ENCODE results near the gene ILK.

The ILK gene

DNA sequence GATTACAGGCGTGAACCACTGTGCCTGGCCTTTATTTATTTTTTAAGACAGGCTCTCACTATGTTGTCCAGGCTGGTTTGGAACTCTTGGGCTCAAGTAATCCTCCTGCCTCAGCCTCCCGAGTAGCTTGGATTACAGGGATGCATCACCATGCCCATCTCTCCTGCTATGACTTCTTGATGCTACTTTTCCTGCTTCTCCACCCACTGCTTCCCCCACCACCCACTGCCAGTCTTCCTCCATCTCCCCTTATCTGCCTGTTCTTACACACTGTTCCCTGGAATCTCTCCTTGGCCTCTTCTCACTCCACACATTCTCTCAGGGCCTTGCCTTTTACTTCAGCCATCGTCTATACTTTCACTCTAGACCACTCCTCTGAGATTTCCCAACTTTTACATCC, 32.9 kb downstream of the ILK start:
- DNase-seq (ENCODE audit: low read depth in 2 of 2) = no peak

GRCh38 chr11:6637871-6638270, 34.3 kb downstream of the ILK start:
- DNase-seq (ENCODE audit: low read depth in 2 of 2) = no peak

GRCh38 chr11:6638429-6638828, 34.9 kb downstream of the ILK start:
- DNase-seq (ENCODE audit: low read depth in 2 of 2) = no peak

DNA sequence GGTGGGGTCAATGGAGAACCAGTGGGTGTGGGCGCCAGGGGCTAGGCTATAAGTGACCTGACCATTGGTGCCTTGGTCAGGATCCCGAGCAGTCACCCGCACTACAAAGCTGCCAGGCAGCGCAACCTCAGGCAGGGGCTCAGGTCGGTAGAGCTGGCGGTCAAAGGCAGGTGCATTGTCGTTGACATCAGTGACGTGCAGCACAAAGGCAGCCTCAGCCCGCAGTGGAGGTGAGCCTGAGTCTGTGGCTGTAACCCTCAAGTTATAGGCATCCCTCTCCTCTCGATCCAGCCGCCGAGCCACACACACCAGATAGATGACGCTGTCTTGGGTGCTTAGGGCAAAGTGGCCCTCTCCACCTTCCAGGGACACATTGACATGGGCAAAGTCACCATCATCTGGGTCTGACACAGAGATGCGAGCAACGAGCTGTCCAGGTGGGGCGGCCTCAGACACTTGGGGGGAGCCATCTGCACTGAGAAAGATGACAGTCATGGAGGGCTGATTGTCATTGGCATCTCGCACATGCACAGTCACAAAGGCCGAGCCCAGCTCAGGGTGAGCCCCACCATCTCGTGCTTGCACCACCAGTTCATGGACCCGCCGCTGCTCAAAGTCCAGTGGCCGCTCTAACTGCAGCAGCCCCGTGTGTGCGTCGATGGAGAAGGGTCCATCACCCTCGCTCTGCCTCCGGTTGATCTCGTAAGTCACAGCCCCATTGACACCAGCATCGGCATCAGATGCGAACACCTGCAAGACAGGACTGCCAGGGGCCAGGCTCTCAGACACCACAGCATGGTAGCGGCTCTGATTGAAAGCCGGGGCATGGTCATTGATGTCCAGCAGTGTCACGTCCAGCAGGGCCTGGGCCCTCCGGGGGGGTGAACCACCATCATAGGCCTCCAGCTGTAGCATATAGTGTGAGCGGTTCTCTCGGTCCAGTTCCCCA, 36.7 kb downstream of the ILK start:
- no peak for DNase-seq (ENCODE audit: low read depth in 2 of 2)

GRCh38 chr11:6640985-6641701, 37.6 kb downstream of the ILK start:
- no peak for DNase-seq (ENCODE audit: low read depth in 2 of 2)

- DNase-seq (ENCODE audit: low read depth in 2 of 2) = no peak
Measured at GRCh38 chr11:6642957-6643356, 39.4 kb downstream of the ILK start.

DNA sequence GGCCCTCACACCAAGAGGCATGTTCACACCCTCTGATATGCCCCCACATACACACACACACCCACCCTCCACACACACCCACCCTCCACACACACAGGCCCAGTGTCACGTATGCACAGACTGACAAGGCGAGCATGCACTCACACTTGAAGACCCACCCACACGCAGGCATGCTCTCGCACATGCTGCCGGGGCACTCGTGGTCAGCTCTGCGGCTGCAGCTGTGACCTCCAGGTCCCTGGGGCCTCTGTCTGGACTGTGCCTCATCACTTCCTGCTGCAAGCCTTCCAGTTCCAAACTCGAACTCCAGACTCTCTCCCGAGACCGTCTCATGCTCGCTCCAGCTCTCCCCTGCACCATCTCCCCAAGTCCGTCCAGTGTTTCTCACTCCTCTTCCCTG, 42.5 kb downstream of the ILK start:
- no peak for DNase-seq (ENCODE audit: low read depth in 2 of 2)

DNA sequence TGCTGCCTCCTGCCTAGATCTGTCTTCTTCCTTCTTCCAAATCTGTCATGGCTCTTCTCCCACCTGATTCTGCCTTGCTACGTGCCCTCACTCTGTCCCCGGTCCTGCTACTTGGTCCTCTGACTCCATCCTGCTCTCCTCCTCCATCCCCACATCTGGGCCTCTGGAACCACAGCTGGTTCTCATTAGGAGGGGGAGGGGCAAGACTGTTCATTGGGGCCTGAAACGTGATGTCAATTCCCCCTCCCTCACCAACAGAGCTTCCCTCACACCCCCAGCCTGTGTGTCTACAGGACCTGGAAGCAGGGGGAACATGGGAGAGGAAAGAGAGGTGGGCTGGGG, 43.0 kb downstream of the ILK start:
- no peak for DNase-seq (ENCODE audit: low read depth in 2 of 2)

GRCh38 chr11:6646918-6647679, 43.5 kb downstream of the ILK start:
- DNase-seq (ENCODE audit: low read depth in 2 of 2) = no peak

GRCh38 chr11:6647836-6648235, 44.3 kb downstream of the ILK start:
- no peak for DNase-seq (ENCODE audit: low read depth in 2 of 2)

DNA sequence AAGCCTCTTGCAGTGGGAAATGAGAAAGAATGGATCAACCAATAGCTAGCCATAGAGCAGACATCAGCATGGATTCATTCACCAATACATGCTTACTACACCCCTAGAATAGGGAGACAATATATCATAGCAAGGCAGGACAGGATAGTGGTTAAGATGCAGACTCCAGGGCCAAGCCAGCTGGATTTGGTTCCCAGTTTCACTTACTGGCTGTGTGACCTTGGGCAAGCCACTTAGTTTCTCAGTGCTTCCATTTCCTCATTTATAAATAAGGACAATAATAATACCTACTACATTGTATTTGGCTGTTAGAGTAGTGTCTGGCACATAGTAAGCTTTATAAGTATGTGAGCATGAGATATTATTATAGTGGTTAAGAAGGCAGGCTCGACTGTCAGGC, 44.9 kb downstream of the ILK start:
- no peak for DNase-seq (ENCODE audit: low read depth in 2 of 2)

GRCh38 chr11:6650104-6650503, 46.5 kb downstream of the ILK start:
- DNase-seq (ENCODE audit: low read depth in 2 of 2) = no peak

DNA sequence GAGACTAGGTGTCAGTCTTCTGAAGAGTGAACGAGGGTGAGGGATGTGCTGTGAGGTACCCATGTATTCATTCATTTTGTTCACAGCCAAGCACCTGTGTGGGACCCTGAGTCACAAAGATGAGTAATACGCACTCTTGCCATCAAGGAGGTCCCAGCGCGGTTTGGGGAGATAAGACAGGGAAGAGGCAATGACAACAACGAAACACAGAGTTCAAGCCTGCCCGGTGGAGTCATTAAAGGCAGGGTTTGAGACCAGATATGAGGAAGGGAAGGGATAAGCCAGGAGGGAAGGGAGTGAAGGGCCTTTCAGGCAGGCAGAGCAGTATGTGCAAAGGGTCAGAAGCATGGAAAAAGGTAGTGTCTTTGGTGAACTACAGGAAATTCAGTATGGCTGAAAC, 47.4 kb downstream of the ILK start:
- no peak for DNase-seq (ENCODE audit: low read depth in 2 of 2)

- DNase-seq (ENCODE audit: low read depth in 2 of 2) = no peak
Measured at GRCh38 chr11:6652182-6652581, 48.6 kb downstream of the ILK start.

GRCh38 chr11:6653097-6653496, 49.5 kb downstream of the ILK start:
- no peak for DNase-seq (ENCODE audit: low read depth in 2 of 2)

GRCh38 chr11:6653656-6654055, 50.1 kb downstream of the ILK start:
- DNase-seq (ENCODE audit: low read depth in 2 of 2) = no peak

DNA sequence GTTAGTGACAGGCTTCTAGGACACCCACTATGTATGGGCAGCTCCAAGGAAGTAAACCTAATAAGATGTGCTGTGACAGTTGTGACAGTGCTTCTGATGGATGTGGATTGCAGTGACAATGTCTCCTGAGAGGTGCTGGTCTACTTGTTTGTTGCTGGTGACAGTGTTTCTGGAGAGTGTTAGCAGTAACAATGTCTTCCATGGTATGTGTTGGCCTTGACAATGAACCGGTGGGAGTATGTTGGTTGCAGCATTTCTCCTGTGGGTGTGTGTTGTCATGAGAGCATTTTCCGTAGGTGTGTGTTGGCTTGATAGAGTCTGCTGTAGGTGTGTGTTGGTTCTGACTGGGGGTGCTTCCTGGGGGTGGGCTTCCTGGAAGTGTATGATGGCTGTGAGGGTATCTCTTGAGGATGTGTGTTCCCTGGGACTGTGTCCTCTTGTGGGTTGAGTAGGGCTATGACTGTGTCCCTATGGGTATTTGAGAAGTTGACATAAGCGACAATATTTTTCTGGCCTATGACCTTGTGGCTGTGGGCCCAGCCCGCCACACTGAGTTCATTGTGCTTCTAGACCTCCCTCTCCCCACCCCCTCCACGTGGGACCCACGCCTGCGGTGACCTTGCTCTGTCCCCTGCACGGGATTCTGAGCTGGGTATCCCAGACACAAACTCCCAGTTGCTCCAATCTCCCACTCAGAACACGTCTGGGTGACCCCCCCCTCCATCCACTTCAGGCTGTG, 50.9 kb downstream of the ILK start:
- no peak for DNase-seq (ENCODE audit: low read depth in 2 of 2)

- no peak for DNase-seq (ENCODE audit: low read depth in 2 of 2)
Measured at GRCh38 chr11:6655020-6655789, 51.6 kb downstream of the ILK start.

GRCh38 chr11:6655790-6656583, 52.4 kb downstream of the ILK start, which contains the start of gene DCHS1:
TSS of gene DCHS1 (minus strand) at chr11:6655809. CDS start at chr11:6641613, 14,196 bp downstream.
- DNase-seq (ENCODE audit: low read depth in 2 of 2) = no peak

DNA sequence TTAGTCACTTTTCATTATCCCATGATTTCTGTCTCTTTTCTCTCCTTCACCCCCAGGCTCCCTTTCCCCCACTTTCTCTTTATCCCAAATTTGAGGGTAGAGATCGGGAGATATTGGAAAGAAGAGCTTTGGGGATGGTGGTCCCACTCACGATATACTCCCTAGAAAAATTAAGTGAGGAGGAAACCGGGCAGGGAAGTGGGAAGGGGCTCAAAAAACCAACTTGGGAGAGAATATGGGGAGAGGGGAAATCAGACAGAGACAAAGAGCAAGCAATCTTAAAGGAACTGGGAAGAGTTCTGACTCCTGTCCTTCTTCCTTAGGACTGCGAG, 53.0 kb downstream of the ILK start:
- DNase-seq (ENCODE audit: low read depth in 2 of 2) = no peak

All from stimulated activated CD8-positive, alpha-beta memory T cell treated with anti-CD3 and anti-CD28 coated beads, Interleukin-7, amount 100 ng/mL, for 1 hour (primary cell).